ENCODE measurements around the gene RALGAPA2. TPM values are rescaled to one million over a fixed set of nuclear protein-coding genes. Genes with fewer than 3 reads are reported as not detected.

Gene RALGAPA2
- total RNA-seq, 4 donors from 2014 or later = 25.9 to 48.9 (median 38.6) TPM

GRCh38 chr20:20695250-20695816 lies 17.1 kb downstream of the RALGAPA2 start:
- no peaks in the 10 kb centered on the region for H3K4me1 ChIP-seq
- H3K9me3 ChIP-seq = no peaks in the 10 kb centered on the region
- no peaks in the 10 kb centered on the region for H3K27me3 ChIP-seq
- H3K4me3 ChIP-seq = no peak overlapping the region
- DNase-seq = no peak
- H3K27ac ChIP-seq = no peak overlapping the region
- H3K36me3 ChIP-seq = no peaks in the 10 kb centered on the region
- intact Hi-C loops (cut with DNase I; ENCODE audit: low total_unique reads) = no loop called here
- no peak for TF ChIP-seq CTCF (IDR thresholded peaks at IDR 0.05)

- no peak overlapping the region for H3K4me3 ChIP-seq
- no peaks in the 10 kb centered on the region for H3K4me1 ChIP-seq
- TF ChIP-seq CTCF (IDR thresholded peaks at IDR 0.05) (no peak), POLR2A (IDR thresholded peaks at IDR 0.05) (no peak)
- no peaks in the 10 kb centered on the region for H3K9me3 ChIP-seq
- no peaks in the 10 kb centered on the region for H3K36me3 ChIP-seq
- DNase-seq = no peak
- no peaks in the 10 kb centered on the region for H3K27me3 ChIP-seq
- no peak overlapping the region for H3K27ac ChIP-seq
- intact Hi-C loops (cut with DNase I; ENCODE audit: low total_unique reads) = no loop called here
Observed at GRCh38 chr20:20694591-20694990, 17.9 kb downstream of the RALGAPA2 start.

GRCh38 chr20:20692587-20692986 lies 19.9 kb downstream of the RALGAPA2 start:
- Histone ChIP-seq H3K4me3 (no peak overlapping the region), H3K4me1 (no peaks in the 10 kb centered on the region), H3K36me3 (no peaks in the 10 kb centered on the region), H3K9me3 (no peaks in the 10 kb centered on the region), H3K27ac (no peak overlapping the region), H3K27me3 (no peaks in the 10 kb centered on the region)
- no peak for TF ChIP-seq CTCF (IDR thresholded peaks at IDR 0.05)
- no peak for TF ChIP-seq POLR2A (IDR thresholded peaks at IDR 0.05)
- DNase-seq = no peak
- intact Hi-C loops (cut with DNase I; ENCODE audit: low total_unique reads) = no loop called here

GRCh38 chr20:20691477-20692235 lies 20.8 kb downstream of the RALGAPA2 start:
- Histone ChIP-seq H3K27me3 (no peaks in the 10 kb centered on the region), H3K36me3 (no peaks in the 10 kb centered on the region), H3K27ac (no peak overlapping the region), H3K4me3 (no peak overlapping the region), H3K4me1 (no peaks in the 10 kb centered on the region), H3K9me3 (no peaks in the 10 kb centered on the region)
- TF ChIP-seq CTCF (IDR thresholded peaks at IDR 0.05) (no peak), POLR2A (IDR thresholded peaks at IDR 0.05) (no peak)
- DNase-seq = no peak
- intact Hi-C loops (cut with DNase I; ENCODE audit: low total_unique reads) = no loop called here

- Histone ChIP-seq H3K36me3 (no peaks in the 10 kb centered on the region), H3K4me1 (no peaks in the 10 kb centered on the region), H3K27ac (no peak overlapping the region), H3K9me3 (no peaks in the 10 kb centered on the region), H3K27me3 (no peaks in the 10 kb centered on the region), H3K4me3 (no peak overlapping the region)
- DNase-seq = no peak
- intact Hi-C loops (cut with DNase I; ENCODE audit: low total_unique reads) = no loop called here
- TF ChIP-seq POLR2A (IDR thresholded peaks at IDR 0.05) (no peak), CTCF (IDR thresholded peaks at IDR 0.05) (no peak)
Observed at GRCh38 chr20:20690676-20691476, 21.6 kb downstream of the RALGAPA2 start.
